Thyroid gland (tissue), 4 donors: ENCODE data around the gene SCN3A.

Experiments
- POLR2A ChIP-seq, 2 donors: fragments of 450-650 bp; IDR thresholded peaks; one replicate each; pipeline ENCODE4 v1.6.1; 2017; ENCODE audit warnings: antibody characterized with exemption in 2 of 2, mild to moderate bottlenecking in 2 of 2, moderate library complexity in 1 of 2
- TF ChIP-seq, protein P1 (sequence below), 6 experiments: fragments of 200-600 bp in 3 of 6; fragments of 450-650 bp in 3 of 6; sonication (generic) in 3 of 6; IDR thresholded peaks; one replicate each; pipeline ENCODE4 v1.5.1; 2016 to 2019; ENCODE audit warnings: antibody characterized with exemption in 6 of 6, mild to moderate bottlenecking in 2 of 6, inconsistent platforms in 1 of 6, moderate library complexity in 1 of 6

DNA sequence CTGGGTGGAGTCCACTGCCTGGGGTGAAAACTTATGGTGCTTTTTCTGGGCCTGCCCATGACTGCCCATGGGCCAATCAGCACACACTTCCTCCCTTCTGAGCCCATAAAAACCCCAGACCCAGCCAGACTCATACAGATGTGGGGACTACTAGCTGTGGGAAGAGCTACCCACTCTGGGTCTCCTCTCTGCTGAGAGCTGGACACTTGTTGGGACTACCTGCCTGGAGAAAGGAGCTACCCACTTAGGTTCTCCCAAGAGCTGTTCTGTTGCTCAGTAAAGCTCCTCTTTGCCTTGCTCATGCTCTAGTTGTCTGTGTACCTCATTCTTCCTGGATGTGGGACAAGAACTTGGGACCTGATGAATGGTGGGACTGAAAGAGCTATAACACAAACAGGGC, 129.0 kb downstream of the SCN3A start:
- TF ChIP-seq, protein P1, sequence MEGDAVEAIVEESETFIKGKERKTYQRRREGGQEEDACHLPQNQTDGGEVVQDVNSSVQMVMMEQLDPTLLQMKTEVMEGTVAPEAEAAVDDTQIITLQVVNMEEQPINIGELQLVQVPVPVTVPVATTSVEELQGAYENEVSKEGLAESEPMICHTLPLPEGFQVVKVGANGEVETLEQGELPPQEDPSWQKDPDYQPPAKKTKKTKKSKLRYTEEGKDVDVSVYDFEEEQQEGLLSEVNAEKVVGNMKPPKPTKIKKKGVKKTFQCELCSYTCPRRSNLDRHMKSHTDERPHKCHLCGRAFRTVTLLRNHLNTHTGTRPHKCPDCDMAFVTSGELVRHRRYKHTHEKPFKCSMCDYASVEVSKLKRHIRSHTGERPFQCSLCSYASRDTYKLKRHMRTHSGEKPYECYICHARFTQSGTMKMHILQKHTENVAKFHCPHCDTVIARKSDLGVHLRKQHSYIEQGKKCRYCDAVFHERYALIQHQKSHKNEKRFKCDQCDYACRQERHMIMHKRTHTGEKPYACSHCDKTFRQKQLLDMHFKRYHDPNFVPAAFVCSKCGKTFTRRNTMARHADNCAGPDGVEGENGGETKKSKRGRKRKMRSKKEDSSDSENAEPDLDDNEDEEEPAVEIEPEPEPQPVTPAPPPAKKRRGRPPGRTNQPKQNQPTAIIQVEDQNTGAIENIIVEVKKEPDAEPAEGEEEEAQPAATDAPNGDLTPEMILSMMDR (IDR thresholded peaks at IDR 0.05) = no peak
- TF ChIP-seq POLR2A (IDR thresholded peaks at IDR 0.05) = no peak
